NCI-H187 (cell line): Measurements from ENCODE around the gene FBXW10.
"Not testable (repeated sequence)": the region's sequence is repeated elsewhere in the genome, so short reads cannot be mapped to it uniquely, and the experiment has no call there.

ENCODE experiments used
- DNase-seq, 2 experiments: peaks; one replicate each; lab custom pipeline; 2025; lab: John Stamatoyannopoulos, UW

FBXW10 gene, protein sequence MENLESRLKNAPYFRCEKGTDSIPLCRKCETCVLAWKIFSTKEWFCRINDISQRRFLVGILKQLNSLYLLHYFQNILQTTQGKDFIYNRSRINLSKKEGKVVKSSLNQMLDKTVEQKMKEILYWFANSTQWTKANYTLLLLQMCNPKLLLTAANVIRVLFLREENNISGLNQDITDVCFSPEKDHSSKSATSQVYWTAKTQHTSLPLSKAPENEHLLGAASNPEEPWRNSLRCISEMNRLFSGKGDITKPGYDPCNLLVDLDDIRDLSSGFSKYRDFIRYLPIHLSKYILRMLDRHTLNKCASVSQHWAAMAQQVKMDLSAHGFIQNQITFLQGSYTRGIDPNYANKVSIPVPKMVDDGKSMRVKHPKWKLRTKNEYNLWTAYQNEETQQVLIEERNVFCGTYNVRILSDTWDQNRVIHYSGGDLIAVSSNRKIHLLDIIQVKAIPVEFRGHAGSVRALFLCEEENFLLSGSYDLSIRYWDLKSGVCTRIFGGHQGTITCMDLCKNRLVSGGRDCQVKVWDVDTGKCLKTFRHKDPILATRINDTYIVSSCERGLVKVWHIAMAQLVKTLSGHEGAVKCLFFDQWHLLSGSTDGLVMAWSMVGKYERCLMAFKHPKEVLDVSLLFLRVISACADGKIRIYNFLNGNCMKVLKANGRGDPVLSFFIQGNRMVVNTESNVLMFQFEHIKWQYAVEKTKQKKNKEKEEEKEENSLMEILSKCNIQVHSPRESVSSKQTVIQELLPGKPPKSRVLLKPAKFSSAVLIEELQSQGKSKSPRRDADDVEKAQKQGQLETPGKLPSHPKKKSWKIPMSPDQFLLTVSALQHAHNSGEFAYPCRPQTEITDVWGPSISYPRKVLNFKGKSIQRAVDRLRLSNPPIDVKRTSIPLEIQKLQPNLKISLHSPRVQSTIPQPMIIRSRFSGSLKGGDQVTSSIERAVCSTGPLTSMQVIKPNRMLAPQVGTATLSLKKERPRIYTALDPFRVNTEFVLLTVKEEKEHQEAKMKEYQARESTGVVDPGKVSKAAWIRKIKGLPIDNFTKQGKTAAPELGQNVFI

GRCh38 chr17:18743699-18744421 lies at the start of gene FBXW10:
FBXW10 (plus strand) TSS chr17:18744054; CDS start chr17:18744245, 191 bp downstream.
- not testable (repeated sequence) for DNase-seq

DNA sequence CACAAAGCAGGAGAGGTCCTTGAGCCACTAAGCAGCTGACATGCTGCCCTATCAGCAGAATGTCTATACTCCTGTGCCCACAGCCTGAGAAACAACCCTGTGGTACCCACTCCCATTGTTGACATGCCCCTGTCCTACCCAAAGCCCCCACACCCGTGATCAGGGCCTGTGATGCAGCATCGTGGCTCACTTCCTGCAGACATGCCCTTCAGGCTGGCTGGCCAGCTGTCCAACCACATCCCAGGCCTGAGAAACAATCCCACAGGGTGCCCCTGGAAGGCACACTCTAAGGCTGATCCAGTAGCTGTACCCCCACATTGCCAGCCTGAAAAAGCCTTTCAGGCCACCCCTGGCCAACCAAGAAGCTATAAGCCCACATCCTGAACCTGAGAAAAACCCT lies 48.7 kb upstream of the FBXW10 start:
- DNase-seq = not testable (repeated sequence)

DNA sequence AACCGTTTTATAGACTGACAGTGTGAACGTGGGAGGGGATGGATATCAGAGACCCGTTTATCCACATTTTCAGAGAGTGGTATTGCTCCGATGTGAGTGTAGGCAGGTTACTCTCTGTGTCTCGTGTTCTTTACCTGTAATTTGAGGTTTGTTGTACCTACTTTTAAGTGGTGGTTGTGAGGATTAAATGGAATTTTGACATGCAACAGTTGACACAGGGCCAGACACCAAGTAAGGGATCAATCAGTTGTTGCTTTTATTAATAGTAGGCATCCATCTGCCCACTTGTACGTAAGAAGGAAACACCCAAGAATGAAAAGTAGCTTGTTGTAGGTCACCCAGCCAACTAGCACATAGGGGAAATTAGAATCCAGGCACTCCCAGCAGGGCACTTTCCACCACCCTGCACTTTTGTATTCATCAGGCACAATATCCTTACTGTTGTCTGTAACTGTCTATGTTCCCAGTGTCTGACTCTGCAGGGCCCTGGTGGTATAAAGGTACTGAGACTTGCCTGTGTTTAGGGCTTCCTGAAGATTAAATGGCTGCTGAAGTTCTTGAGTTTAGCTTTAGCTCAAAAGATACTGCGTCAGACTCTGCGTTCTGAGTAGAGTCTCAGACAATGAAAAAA lies 45.3 kb upstream of the FBXW10 start:
- not testable (repeated sequence) for DNase-seq

GRCh38 chr17:18705955-18706354 lies 37.9 kb upstream of the FBXW10 start:
- not testable (repeated sequence) for DNase-seq

GRCh38 chr17:18708215-18708614 lies 35.6 kb upstream of the FBXW10 start:
- not testable (repeated sequence) for DNase-seq

DNA sequence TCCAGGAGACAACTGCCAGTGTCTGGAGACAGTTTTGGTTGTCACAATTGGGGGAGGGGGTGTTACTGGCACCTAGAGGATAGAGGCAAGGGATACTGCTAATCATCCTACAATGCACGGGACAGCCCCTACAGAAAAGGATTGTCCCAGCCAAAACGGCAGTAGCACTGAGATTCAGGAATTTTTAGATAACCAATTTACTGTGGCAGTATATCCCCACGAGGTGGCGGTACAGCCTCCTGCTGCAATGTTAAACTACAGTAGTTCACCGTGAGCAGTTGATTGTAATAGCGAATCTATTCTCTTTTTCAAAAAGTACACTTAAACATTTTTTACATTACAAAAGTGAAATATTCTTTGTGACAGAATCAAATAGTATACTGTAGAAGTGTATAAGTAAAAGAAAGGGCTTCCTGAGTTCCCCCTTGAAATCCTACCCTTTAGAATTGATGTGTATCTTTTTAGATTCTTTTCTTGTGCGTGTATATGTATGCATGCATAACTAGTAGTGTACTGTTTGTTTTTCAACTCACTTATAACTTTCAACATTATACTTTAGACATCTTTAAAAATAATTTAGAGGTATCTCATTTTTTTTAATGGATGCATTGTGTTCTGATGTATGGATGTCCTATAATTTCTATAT lies 31.4 kb upstream of the FBXW10 start:
- DNase-seq = not testable (repeated sequence)

DNA sequence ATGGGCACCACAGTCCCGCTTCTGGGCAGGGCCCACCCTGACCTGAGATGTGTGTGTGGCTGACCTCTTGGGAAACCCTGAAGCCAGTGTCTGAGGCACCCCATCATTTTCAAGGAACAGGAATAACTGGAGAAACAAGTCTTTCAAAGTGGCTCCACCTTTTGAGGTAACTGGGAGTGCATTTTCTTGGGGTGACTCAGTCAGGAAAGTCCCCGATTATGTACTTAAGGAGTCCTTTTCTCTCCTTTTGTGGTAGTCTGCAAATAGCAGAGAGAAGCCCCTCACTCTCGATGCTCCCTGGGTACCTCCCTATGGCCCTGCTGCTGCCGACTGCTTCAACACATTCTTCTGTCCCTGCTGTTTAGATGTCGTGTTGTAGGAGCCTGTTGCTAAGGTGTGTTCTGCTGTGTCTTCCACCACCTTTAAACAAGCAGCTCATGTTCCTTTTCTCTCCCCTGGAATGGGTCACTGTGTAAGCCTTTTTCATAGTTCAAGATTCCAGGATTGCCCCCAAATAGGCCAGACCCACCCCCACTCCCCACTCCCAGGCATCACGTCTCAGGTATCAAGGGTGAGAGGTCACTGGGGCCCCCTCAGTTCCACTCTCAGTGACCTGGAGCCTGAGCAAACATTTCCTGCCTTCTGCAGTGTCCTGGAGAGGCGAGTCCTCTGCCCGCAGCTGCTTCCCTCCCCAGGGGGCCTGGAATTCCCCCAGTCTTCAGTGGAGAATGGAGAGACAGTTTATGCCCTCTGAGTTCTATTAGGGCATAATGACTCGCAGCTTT lies 25.0 kb upstream of the FBXW10 start:
- DNase-seq = not testable (repeated sequence)

DNA sequence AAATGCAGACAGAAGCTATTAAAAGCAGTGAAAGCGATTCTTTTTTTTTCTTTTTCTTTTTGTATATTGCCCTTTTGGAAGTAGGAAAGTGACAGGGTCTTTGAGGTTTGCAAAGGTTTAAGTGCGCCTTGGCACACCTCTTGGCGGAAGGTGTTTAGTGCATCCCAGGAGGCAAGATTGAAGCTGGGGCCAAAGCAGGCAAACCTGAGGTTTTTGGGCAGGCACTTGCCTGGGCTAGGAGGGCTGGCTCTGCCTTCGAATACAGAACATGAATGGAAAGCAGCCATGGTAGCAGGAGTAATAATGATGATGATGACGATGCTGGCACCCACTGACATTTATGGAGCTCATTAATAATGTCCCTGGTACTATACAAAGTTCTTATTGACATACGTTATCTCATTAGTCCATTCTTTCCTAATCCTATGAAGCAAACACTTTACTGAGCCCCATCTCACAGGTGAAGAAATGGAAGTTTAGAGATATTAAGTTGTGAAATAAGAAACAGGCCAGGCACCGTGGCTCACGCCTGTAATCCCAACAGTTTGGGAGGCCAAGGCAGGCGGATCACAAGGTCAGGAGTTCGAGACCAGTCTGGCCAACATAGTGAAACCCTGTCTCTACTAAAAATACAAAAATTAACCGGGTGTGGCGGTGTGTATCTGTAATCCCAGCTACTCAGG lies 24.3 kb upstream of the FBXW10 start:
- not testable (repeated sequence) for DNase-seq

- DNase-seq = not testable (repeated sequence)
These were observed 21.9 kb upstream of the FBXW10 start for GRCh38 chr17:18721775-18722547.

DNA sequence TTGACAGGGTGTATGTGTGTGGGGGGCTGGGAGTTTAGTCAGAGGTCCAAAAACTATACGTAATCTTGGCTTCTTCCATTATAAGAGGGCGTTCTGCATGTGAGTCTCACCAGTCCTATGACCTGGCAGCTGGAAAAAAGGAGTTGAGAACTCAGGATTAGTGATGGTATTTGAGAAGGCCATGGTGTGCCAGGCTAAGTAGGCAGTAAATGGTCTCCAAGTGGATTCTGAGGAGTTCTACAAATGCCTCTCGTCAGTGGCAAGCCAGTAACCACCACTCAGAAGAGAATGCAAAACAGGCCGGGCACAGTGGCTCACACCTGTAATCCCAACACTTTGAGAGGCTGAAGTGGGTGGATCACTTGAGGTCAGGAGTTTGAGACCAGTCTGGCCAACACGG lies 21.2 kb upstream of the FBXW10 start:
- DNase-seq = not testable (repeated sequence)

DNA sequence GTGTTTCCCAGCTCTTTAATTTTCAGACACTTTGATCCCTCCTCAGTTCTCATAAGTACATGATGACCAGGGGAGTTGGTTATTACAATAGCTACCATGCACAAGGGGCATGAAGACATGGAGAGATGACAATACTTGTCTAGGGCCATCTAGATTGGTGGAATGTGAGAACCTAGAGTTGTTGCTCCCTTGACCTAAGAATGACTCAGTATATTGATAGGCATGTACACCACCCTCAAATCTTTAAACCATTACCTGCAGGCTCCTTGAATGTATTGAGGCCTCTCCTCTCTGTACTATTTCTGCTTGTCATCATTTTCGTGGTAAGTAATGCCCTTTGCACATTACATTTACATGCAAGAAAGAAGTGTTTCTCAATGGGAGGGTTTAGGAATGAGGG lies 20.3 kb upstream of the FBXW10 start:
- not testable (repeated sequence) for DNase-seq

- not testable (repeated sequence) for DNase-seq
These were observed 11.4 kb upstream of the FBXW10 start for GRCh38 chr17:18732438-18732837.

DNA sequence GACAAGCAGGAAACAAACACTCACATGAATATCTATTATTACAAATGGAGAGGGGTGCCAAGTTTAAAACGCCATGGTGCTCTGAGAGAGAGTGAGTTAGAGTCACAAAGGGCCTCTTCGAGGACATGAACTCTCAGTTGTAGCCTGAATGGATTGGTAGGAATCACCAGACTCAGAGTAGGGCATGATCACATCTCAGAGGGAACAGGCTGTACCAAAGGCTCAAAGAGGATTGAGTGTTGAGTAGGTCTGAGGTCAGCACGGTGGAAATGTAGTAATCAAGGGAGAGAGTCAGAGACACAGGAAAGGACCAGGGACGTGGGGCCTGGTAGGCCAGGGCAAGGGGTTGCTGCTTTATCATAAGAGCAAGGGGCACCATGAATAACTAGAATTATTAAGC lies 10.5 kb upstream of the FBXW10 start:
- DNase-seq = not testable (repeated sequence)

DNA sequence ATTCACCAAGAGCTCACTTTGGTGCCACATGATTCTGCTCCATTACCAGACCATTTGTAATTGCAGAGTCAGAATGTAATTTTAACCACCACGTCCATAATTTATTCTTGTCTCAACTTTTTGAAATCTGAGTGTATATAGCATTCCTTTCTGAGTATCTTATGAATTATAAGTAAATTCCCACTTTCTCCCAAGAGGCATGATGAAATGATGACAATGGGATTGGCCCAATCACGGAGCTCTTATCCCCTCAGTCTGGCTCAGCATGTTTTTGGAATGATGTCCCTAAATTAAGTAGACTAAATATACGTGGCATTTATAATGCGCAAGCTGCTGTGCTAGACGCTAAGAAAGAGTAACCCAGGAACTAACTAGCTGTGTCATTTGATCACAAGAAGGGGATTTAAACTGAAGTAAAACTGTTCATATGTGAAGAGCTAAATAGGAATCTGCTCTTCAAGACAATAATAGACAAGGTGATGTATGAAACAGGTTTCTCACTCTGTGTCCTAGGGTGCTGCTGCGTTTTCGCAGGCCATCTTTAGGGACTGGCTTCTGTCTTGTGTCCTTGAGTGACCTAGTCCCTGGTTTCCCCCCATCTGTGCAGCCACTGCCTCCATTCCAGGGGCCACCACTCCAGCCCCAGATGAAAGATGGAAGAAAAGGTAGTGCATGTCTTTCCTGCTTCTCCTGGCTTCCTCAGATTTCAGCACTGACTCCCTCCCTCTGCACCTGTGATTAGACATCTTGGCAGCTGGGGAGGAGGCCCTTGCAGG lies 4.0 kb upstream of the FBXW10 start:
- DNase-seq = not testable (repeated sequence)

DNA sequence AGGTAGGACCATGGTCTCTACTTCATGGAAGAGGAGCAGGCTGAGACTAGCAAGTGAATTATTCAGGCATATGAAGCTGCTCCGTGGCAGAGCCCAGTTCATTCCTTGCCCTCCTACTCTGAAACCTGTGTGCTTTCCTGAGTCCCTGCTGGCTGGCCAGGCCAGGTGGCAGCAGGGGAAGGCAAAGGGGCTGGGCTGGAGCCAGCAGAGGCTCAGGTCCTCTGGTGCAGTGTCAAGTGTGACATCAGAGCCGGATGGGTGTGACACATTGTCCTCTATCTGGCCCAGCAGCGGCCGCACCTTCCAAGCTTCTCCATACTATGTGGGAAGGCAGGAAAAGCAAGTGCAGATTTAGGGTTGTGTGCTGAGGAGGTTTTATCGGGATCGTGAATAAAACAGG lies 2.6 kb upstream of the FBXW10 start:
- DNase-seq = not testable (repeated sequence)

DNA sequence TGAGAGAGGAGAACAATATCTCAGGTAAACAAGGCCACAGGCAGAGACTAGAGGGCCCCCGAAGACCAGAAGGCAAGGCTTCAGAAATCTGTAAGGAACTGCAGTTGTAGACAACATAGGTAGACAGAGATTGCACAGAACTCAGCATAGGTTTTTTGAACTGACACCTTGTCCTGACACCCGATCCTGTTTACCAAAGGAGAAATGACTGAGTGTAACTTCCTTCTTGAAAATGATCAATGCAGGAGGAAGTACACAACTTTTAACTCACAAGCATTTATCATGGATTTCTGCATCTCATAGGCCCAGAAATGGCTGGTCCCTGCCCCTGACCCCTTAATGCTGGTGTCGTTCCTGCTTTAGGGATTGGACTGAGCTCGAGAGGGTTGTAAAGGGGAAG lies 872 bp downstream of the FBXW10 start:
- DNase-seq = not testable (repeated sequence)

GRCh38 chr17:18746551-18746950 lies 2.7 kb downstream of the FBXW10 start:
- not testable (repeated sequence) for DNase-seq

- DNase-seq = not testable (repeated sequence)
These were observed 3.6 kb downstream of the FBXW10 start for GRCh38 chr17:18747501-18747900.
